Measurements from ENCODE around the gene LRIG2.
A peak's percentile ranks its signal among the peaks of the same experiment; 100 is the strongest.

The LRIG2 gene

GRCh38 chr1:113140176-113140575, 67.2 kb downstream of the LRIG2 start:
- DNase-seq (ENCODE audit: low read depth) = no peak
- no peak for TF ChIP-seq CTCF (conservative IDR thresholded peaks at IDR 0.05; ENCODE audit: low read length)
- no peak overlapping the region for H3K4me3 ChIP-seq (ENCODE audit: low read length)

- TF ChIP-seq CTCF (conservative IDR thresholded peaks at IDR 0.05; ENCODE audit: low read length) = peak; percentile 86
- peak; percentile 63 for DNase-seq (ENCODE audit: low read depth)
- H3K4me3 ChIP-seq (ENCODE audit: low read length) = no peak overlapping the region
Observed at GRCh38 chr1:113140588-113141446, 67.8 kb downstream of the LRIG2 start.

- no peak overlapping the region for H3K4me3 ChIP-seq (ENCODE audit: low read length)
- DNase-seq (ENCODE audit: low read depth) = peak; percentile 43
- no peak for TF ChIP-seq CTCF (conservative IDR thresholded peaks at IDR 0.05; ENCODE audit: low read length)
Observed at GRCh38 chr1:113141650-113142473, 68.9 kb downstream of the LRIG2 start.

- DNase-seq (ENCODE audit: low read depth) = peak; percentile 76
- H3K4me3 ChIP-seq (ENCODE audit: low read length) = no peak overlapping the region
- no peak for TF ChIP-seq CTCF (conservative IDR thresholded peaks at IDR 0.05; ENCODE audit: low read length)
Observed at GRCh38 chr1:113142791-113143190, 69.8 kb downstream of the LRIG2 start.

GRCh38 chr1:113146242-113147072, 73.5 kb downstream of the LRIG2 start:
- no peak overlapping the region for H3K4me3 ChIP-seq (ENCODE audit: low read length)
- DNase-seq (ENCODE audit: low read depth) = no peak
- no peak for TF ChIP-seq CTCF (conservative IDR thresholded peaks at IDR 0.05; ENCODE audit: low read length)

- no peak for TF ChIP-seq CTCF (conservative IDR thresholded peaks at IDR 0.05; ENCODE audit: low read length)
- DNase-seq (ENCODE audit: low read depth) = no peak
- no peak overlapping the region for H3K4me3 ChIP-seq (ENCODE audit: low read length)
Observed at GRCh38 chr1:113147073-113147625, 74.2 kb downstream of the LRIG2 start.

Data from AG10803 (cell line).